Activated CD4-positive, alpha-beta T cell treated with anti-CD3 and anti-CD28 coated beads, Interleukin-2, amount 10 ng/mL, durations not matched to agents 24 days and 14 days (primary cell): ENCODE measurements around the gene PVRIG. TPM values are rescaled to one million over a fixed set of nuclear protein-coding genes. Genes with fewer than 3 reads are reported as not detected.
A peak's percentile ranks its signal among the peaks of the same experiment; 100 is the strongest.
"Not testable (repeated sequence)": the region's sequence is repeated elsewhere in the genome, so short reads cannot be mapped to it uniquely, and the experiment has no call there.

ENCODE experiments used
- DNase-seq: peaks from one replicate; pipeline ENCODE4 v3.0.0; 2022
- H3K27ac Mint-ChIP-seq: one replicate; pipeline ENCODE4 v1.8.0; 2022; ENCODE audit warnings: mild to moderate bottlenecking, mixed read lengths
- H3K27me3 Mint-ChIP-seq: one replicate; pipeline ENCODE4 v1.8.0; 2022; ENCODE audit warnings: mixed read lengths
- H3K36me3 Mint-ChIP-seq: one replicate; pipeline ENCODE4 v1.8.0; 2022; ENCODE audit warnings: low read depth, mild to moderate bottlenecking, mixed read lengths
- H3K4me1 Mint-ChIP-seq: one replicate; pipeline ENCODE4 v1.8.0; 2021; ENCODE audit warnings: mixed read lengths
- H3K4me3 Mint-ChIP-seq: one replicate; pipeline ENCODE4 v1.8.0; 2022; ENCODE audit warnings: mild to moderate bottlenecking, moderate library complexity, mixed read lengths
- H3K9me3 Mint-ChIP-seq: one replicate; pipeline ENCODE4 v1.8.0; 2021; ENCODE audit warnings: mixed read lengths
- intact Hi-C: fragments of 100-400 bp; cut with micrococcal nuclease; formaldehyde crosslinking; loops from one replicate; pipeline ENCODE4 v1.15.1; 2023
- total RNA-seq: library from RNA; stranded (reverse); gene quantifications from 2 replicates; pipeline ENCODE4 v1.2.3, GENCODE V29; 2022

PVRIG gene
- total RNA-seq, result 20.9 and 21.6 TPM in 2 replicates

GRCh38 chr7:100219801-100220585 lies at the start of gene PVRIG:
Gene PVRIG, plus strand, starts transcription at chr7:100219949. Its CDS starts 22 bp downstream, at chr7:100219971.
- H3K4me1 Mint-ChIP-seq, result peaks cover 61% of the 10 kb centered on the region
- H3K9me3 Mint-ChIP-seq, H3K27me3 Mint-ChIP-seq: not testable (repeated sequence)
- H3K27ac Mint-ChIP-seq, result peak within 1 kb of the TSS; percentile 99
- H3K4me3 Mint-ChIP-seq, result peak within 1 kb of the TSS; percentile 96
- intact Hi-C loops, result loop anchor here (2.0 to 5.0 kb wide), 3 partner anchors 71 to 209 kb away; partner anchors contain the start of genes LAMTOR4, MBLAC1, MEPCE and ZCWPW1
- peak; percentile 82 for DNase-seq
- peaks cover 42% of the 10 kb centered on the region for H3K36me3 Mint-ChIP-seq

- Mint-ChIP-seq H3K9me3 (no peaks in the 10 kb centered on the region), H3K4me3 (peak overlapping the region; percentile 72), H3K27ac (peak overlapping the region; percentile 68), H3K27me3 (peaks cover 7% of the 10 kb centered on the region), H3K4me1 (peaks cover 57% of the 10 kb centered on the region), H3K36me3 (peaks cover 8% of the 10 kb centered on the region)
- DNase-seq, result no peak
- intact Hi-C loops, result no loop called here
Measured at GRCh38 chr7:100170101-100170897, 49.5 kb upstream of the PVRIG start.

GRCh38 chr7:100171087-100171681 lies 48.6 kb upstream of the PVRIG start:
- Mint-ChIP-seq H3K4me3 (peak overlapping the region; percentile 72), H3K36me3 (peaks cover 8% of the 10 kb centered on the region), H3K27ac (no peak overlapping the region), H3K27me3 (peaks cover 7% of the 10 kb centered on the region), H3K9me3 (no peaks in the 10 kb centered on the region), H3K4me1 (peaks cover 53% of the 10 kb centered on the region)
- peak; percentile 82 for DNase-seq
- intact Hi-C loops, result no loop called here

- H3K36me3 Mint-ChIP-seq, result peaks cover 8% of the 10 kb centered on the region
- H3K4me1 Mint-ChIP-seq, result peaks cover 53% of the 10 kb centered on the region
- DNase-seq, result no peak
- peaks cover 11% of the 10 kb centered on the region for H3K27me3 Mint-ChIP-seq
- intact Hi-C loops, result no loop called here
- peak overlapping the region; percentile 45 for H3K27ac Mint-ChIP-seq
- peak overlapping the region; percentile 76 for H3K4me3 Mint-ChIP-seq
- H3K9me3 Mint-ChIP-seq, result no peaks in the 10 kb centered on the region
Measured at GRCh38 chr7:100171840-100172239, 47.9 kb upstream of the PVRIG start.

GRCh38 chr7:100173806-100174495 lies 45.8 kb upstream of the PVRIG start:
- Mint-ChIP-seq H3K27me3 (peaks cover 11% of the 10 kb centered on the region), H3K27ac (no peak overlapping the region), H3K36me3 (peaks cover 8% of the 10 kb centered on the region), H3K4me1 (peaks cover 35% of the 10 kb centered on the region), H3K9me3 (no peaks in the 10 kb centered on the region), H3K4me3 (no peak overlapping the region)
- DNase-seq, result no peak
- intact Hi-C loops, result no loop called here

- no peak overlapping the region for H3K4me3 Mint-ChIP-seq
- intact Hi-C loops, result no loop called here
Measured at GRCh38 chr7:100174582-100174981, 45.2 kb upstream of the PVRIG start.

GRCh38 chr7:100175296-100175935 lies 44.3 kb upstream of the PVRIG start:
- H3K9me3 Mint-ChIP-seq, result no peaks in the 10 kb centered on the region
- peak overlapping the region; percentile 29 for H3K4me3 Mint-ChIP-seq
- intact Hi-C loops, result no loop called here
- peaks cover 9% of the 10 kb centered on the region for H3K27me3 Mint-ChIP-seq
- H3K27ac Mint-ChIP-seq, result no peak overlapping the region
- peaks cover 8% of the 10 kb centered on the region for H3K36me3 Mint-ChIP-seq
- peaks cover 25% of the 10 kb centered on the region for H3K4me1 Mint-ChIP-seq
- DNase-seq, result no peak

More at GRCh38 chr7:100174582-100174981, 45.2 kb upstream of the PVRIG start:
- Mint-ChIP-seq H3K27ac (no peak overlapping the region), H3K36me3 (peaks cover 8% of the 10 kb centered on the region), H3K4me1 (peaks cover 29% of the 10 kb centered on the region), H3K27me3 (peaks cover 11% of the 10 kb centered on the region), H3K9me3 (no peaks in the 10 kb centered on the region)
- no peak for DNase-seq

- H3K27me3 Mint-ChIP-seq, result peaks cover 6% of the 10 kb centered on the region
- intact Hi-C loops, result no loop called here
- H3K36me3 Mint-ChIP-seq, result peaks cover 6% of the 10 kb centered on the region
- H3K4me3 Mint-ChIP-seq, result peak overlapping the region; percentile 83
- DNase-seq, result no peak
- H3K4me1 Mint-ChIP-seq, result peaks cover 27% of the 10 kb centered on the region
- no peaks in the 10 kb centered on the region for H3K9me3 Mint-ChIP-seq
- H3K27ac Mint-ChIP-seq, result no peak overlapping the region
Measured at GRCh38 chr7:100176096-100177044, 43.4 kb upstream of the PVRIG start.

- intact Hi-C loops, result no loop called here
- Mint-ChIP-seq H3K4me3 (peak within 1 kb of the TSS; percentile 83), H3K27ac (peak within 1 kb of the TSS; percentile 42), H3K9me3 (peaks cover 4% of the 10 kb centered on the region), H3K27me3 (peaks cover 4% of the 10 kb centered on the region), H3K36me3 (peaks cover 7% of the 10 kb centered on the region), H3K4me1 (peaks cover 32% of the 10 kb centered on the region)
- peak; percentile 99 for DNase-seq
Measured at GRCh38 chr7:100177045-100178001, 42.4 kb upstream of the PVRIG start, which contains the start of the genes GPC2 and STAG3. Gene GPC2, minus strand, starts transcription at chr7:100177381. Its CDS starts 182 bp downstream, at chr7:100177199. Gene STAG3, plus strand, starts transcription at chr7:100177918. Its CDS starts 2,639 bp downstream, at chr7:100180557.

GRCh38 chr7:100180084-100180483 lies 39.7 kb upstream of the PVRIG start:
- intact Hi-C loops, result loop anchor here (2.0 kb wide), 1 partner anchor 29 kb away; no protein-coding TSS in a partner anchor
- Mint-ChIP-seq H3K4me3 (peak overlapping the region; percentile 75), H3K4me1 (peaks cover 34% of the 10 kb centered on the region), H3K27ac (peak overlapping the region; percentile 84)
- not testable (repeated sequence) for DNase-seq, H3K9me3 Mint-ChIP-seq, H3K36me3 Mint-ChIP-seq, H3K27me3 Mint-ChIP-seq

GRCh38 chr7:100182616-100183015 lies 37.1 kb upstream of the PVRIG start:
- H3K27me3 Mint-ChIP-seq, intact Hi-C loops, DNase-seq, H3K36me3 Mint-ChIP-seq, H3K9me3 Mint-ChIP-seq: not testable (repeated sequence)
- Mint-ChIP-seq H3K27ac (peak overlapping the region; percentile 58), H3K4me1 (peaks cover 23% of the 10 kb centered on the region), H3K4me3 (peak overlapping the region; percentile 40)
